Stimulated activated CD4-positive, alpha-beta T cell treated with anti-CD3 and anti-CD28 coated beads, Interleukin-4, amount 100 ng/mL, for 1 hour (primary cell): ENCODE results near the gene STKLD1.
"Not testable (repeated sequence)": the region's sequence is repeated elsewhere in the genome, so short reads cannot be mapped to it uniquely, and the experiment has no call there.

ENCODE experiments used
- DNase-seq: peaks from one replicate; pipeline ENCODE4 v3.0.0-alpha.2; 2020

Gene STKLD1

DNA sequence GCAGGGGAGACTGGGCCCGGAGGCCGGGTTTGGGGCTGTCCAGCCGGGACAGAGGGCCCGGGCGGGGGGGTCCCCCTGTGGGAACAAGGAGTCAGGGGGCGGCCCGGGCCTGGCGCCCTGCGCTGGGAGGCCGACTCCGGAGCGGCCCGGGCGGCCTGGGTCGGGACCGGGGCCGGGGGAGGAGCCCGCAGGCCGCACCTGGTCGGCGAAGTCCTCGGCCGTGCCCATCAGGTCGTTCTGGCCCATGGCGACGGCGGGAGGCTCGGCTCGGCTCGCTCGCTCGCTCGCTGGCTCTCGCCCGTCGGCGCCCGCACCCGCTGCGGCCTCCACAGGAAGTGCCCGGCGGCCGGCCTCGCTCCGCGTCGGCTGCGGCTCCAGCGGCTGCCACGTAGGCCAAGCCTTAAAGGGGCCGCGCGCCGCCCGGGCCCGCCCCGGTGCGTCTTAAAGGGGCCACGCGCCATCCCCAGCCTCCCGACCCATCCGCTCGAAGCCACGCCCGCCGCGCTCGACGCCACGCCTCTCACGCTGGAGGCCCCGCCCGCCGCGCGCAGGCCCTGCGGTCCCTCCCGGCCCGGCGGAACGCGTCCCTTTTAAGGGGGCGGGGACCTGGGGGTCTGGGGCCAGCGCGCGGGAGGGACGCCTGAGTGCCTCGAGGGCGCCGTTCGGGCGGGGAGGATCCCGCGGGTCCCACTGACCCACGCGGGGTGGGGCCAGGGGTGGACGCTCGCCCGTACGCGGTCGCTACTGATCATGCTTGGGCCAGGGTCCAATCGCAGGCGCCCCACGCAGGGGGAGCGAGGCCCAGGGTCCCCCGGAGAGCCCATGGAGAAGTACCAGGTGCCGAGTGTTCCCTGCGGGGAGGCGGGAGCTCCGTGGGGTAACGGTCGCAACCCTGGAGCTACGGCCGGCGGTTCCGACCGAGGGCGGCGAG, at the start of gene STKLD1, which contains the start of gene SURF4:
Gene STKLD1, plus strand, starts transcription at position 643 of the 931 bp plus-strand sequence. Its CDS starts 108 bp downstream, at position 751.
Gene SURF4, minus strand, starts transcription at position 337 of the 931 bp plus-strand sequence. Its CDS starts 91 bp downstream, at position 246.
- DNase-seq, result peak; percentile 96

DNA sequence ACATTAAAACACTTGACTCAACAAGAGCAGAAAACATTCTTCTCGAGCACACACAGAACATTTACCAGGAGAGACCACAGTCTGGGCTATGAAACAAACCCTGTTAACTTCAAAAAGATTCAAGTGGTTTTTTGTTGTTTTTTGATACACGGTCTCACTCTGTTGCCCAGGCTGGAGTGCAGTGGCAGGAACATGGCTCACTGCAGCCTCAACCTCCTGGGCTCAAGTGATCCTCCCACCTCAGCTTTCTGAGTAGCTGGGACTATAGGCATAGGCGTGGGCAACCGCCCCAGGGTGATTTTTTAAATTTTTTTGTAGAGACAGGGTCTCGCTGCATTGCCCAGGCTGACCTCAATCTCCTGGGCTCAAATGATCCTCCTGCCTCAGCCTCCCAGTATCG, 49.1 kb upstream of the STKLD1 start:
- DNase-seq, result not testable (repeated sequence)

DNA sequence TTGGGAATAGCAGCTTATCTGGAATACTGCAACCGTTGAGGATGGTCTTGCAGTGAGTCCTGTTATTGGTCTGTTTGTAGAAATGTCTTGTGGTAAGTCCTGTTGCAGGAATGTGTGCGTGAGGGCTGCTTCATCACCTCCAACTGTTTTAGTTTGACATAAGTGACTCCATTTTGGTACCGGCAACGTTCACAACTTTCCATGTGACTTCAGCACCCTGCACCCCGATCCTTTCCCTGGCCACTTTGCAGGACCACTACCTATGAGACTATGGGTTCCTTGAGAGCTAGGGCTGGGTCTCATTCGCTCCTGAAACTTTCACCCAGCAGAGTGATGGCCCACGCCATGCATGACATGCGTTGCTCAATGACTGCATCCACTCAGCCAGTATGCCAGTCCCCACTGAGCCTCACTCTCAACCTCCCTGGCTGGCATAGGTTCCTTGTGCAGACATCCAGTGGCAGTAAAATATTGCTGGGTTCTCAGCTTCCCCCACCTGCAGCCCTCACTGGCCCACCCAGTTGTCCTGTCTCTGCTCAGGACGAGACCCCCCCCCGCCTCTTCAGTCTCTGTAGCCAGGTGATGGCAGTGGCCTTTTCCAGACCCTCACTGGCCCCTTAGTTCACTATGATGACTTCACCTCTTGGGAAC, 48.2 kb upstream of the STKLD1 start:
- DNase-seq, result no peak

DNA sequence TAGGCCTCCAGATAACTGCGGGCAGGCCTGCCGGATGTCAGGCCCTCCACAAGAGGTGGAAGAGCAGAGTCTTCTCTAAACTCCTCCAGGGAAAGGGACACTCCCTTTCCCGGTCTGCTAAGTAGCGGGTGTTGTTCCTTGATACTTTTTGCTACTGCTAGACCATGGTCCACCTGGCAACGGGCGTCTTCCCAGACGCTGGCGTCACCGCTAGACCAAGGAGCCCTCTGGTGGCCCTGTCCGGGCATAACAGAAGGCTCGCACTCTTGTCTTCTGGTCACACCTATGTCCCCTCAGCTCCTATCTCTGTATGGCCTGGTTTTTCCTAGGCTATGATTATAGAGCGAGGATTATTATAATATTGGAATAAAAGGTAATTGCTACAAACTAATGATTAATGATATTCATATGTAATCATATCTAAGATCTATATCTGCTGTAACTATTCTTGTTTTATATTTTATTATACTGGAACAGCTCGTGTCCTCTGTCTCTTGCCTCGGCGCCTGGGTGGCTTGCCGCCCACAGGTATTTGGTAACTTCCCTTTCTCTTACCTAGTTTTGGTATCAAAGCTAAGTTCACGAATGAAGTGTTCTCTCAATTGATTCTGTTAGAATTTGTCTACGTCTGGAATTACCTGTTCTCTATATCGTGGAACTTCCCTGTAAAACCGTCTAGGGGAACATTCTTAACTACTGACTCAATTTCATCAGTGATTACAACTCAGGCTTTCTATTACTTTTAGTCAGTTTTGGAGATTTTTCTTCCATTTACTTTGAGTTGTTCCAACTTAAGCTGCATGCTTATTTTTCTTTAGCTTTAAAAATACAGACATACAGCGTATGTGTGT, 46.6 kb upstream of the STKLD1 start:
- DNase-seq, result not testable (repeated sequence)

DNA sequence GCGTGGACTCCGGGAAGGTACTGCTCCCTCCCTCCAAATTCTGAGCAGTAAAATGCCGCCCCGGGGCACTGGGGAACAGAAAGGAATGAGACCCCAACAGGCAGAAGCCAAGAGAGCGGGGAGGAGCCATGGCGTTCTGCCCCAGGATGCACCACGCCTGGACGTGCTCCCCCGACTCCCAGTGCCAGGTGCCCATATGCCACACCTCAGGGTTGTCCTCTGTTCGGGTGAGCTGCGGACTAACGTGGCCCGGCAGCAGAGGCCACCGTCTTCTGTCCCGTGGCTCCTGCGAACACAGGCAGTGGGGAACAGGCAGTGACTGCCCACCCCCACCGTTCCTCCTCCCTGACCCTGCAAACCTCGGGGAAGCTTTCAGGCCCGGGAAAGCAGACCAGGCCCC, 44.9 kb upstream of the STKLD1 start:
- DNase-seq, result no peak

DNA sequence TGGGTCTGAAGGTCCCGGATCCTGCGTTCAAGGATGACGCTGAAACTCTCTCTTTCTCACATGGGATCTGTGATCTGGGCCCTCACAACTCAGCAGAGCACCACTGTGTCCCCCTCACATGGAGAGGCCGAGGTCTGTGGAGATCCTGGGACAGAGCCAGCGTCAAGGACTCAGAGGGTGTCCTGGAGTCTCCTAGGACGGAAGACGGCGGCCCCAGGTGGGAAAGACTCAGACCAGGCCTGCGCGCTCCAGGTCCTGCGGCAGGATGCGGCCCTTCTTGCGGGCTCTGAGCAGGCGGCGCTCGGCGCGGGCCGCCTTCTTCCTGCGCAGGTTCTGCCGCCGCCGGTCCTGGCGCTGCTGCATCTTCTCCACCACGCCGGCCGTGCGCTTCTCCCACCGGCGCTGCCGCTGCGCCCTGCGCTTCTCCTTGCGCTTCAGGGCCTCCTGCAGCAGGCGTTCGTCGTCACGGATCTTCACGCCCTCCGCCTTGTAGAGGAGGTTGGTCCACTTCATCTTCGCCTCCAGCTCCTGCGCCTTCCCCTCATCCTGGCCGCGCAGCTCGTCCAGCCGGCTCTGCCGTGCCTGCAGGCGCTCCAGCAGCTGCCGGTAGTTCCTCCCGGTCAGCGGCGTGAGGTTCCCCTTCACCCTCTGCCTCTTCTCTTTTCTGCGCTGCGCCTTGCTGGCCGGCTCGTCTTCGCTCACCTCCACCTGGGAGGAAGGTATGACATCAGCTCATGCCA, 44.4 kb upstream of the STKLD1 start:
- no peak for DNase-seq

DNA sequence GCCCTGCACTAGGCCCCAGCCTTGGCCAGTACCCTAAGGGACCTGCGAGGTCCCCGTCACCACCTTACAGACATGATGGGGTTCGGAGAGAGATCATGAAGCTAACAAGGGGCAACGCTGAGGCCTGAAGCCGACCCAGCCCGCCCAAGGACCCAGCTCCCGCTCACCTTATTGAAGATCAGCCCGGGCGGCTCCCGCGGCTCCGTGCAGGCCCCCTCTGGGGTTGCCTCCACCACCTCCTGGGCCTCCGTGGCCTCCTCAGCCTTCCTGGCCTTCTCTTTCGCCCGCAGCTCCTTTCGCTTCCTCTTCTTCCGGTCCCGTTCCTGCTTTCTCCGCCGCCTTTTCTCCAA, 43.8 kb upstream of the STKLD1 start:
- DNase-seq, result no peak

DNA sequence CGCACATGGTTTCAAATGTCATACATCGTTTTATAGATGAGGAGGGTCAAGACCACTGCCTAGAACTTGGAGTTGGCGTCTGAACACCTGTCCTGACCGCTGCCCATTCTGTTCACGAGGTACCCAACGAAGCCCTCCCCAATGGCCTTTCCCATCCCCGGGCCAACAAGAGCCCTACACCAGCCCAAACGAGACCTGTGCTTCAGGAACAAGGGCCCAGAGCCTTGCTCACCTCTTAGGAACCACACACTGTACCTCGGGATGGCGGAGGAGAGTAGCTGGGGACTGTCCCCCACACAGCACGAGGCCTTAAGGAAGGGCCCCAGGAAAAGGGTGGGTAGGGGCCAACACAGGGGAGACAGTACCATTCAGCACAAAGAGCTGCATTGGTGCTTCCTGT, 43.2 kb upstream of the STKLD1 start:
- no peak for DNase-seq

DNA sequence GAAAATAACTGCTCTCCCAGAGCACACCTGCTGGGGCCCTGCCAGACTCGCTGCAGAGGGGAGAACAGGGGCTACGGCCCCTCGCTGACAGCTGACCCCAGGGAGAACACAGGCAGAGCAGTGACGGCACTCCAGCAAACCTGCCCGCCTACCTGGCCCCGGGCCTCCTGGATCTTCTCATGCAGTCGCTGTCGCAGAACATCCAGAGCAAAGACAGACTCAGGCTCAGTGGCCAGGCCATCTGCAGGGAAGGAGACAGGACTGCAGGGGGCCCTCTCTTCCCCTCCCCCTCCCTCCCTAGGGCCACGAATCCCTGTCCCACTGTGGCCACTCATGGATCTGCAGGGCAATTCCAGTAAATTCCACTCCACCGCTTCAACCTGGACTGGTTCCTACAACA, 42.6 kb upstream of the STKLD1 start:
- DNase-seq, result no peak

DNA sequence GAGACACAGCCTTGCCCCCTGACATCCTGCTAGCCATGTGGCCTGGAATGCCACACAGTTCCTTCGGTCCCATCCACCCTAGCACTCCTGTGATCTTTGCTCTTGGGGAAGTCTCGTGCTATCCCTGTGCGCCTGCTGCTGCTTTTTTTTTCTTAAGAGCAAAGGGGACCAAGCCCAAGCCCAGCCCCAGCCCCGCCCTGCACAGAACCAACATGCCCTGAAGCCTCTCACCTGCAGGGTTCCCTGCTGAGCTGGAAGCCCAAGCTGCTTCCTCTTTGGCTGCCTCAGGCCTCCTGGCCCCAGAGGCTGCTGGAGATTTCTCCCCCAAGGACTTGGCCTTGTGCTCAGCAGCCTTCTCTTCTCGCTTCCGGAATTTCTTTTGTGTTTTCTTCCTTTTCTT, 42.0 kb upstream of the STKLD1 start:
- no peak for DNase-seq

DNA sequence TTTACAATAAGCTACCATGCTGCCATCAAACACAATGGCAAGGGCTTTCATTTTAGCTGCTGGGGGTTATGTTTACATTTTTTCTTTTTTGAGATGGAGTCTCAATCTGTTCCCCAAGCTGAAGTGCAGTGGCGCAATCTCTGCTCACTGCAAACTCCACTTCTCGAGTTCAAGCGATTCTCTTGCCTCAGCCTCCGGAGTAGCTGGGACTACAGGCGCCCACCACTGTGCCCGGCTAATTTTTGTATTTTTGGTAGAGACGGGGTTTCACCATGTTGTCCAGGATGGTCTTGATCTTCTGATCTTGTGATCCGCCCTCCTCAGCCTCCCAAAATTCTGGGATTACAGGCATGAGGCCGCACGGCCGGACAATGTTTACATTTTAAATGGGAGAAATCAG, 41.3 kb upstream of the STKLD1 start:
- not testable (repeated sequence) for DNase-seq

DNA sequence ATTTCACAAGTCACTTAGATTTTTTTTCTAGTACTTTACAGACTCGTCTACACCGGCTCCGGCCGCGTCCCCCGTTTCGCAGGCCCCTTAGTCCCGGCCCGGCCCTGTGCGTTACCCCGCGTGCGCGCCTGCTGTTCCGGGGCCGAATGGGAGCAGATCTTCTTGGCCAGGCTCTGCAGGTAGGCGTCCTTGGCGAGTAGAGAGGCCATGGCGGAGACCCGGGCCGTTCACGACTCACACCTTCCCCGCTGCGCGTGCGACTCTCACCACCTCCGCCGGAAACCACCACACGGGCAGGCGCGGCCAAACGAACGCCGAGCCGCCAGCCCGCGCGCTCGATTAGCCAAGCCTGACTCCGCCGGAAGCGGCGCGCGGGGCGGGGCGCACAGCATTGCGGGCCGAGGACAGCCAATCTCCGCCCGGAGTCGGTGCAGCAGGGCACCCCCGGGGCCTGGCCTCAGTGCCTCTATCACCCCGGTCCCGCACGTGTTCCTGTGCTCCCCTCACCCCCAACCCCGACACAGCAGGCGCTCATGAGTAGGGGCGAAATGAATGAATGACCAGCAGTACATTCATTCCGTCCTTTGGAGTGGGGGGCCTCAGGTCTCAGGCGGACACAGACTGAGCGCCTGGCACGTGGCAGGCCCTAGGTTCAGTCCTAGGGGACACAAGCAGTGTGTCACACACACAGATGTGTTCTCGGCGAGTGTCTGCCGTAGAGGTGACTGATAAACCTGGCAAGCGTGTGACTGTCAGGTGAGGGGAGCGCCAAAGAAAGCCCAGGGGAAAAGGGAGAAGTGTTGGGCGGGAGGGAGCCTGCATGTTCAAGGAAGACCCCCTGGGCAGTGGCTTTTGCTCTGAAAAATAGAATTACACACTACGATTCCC, 40.0 kb upstream of the STKLD1 start, which contains the start of gene SURF6:
Gene SURF6, minus strand, starts transcription at position 265 of the 888 bp plus-strand sequence. Its CDS starts 56 bp downstream, at position 209.
- peak; percentile 96 for DNase-seq

DNA sequence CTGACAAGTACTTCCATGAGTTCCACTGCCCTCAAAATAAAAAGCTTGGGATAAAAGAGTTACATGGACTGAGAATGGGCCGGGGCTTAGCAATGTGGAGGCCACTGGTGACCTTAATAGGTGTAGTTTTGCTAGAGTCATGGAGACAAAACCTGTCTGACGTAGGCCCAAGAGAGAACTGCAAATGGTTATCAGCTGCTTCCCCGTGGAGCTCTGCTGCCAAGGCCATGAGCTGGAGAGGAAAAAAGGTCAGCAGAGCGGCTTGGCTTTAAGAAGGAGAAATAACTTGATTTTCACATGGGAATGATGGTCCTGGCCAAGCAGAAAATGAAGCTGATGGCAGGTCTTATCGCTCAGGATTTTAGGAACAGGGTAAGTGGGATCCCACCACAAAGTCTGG, 36.5 kb upstream of the STKLD1 start:
- DNase-seq, result no peak

DNA sequence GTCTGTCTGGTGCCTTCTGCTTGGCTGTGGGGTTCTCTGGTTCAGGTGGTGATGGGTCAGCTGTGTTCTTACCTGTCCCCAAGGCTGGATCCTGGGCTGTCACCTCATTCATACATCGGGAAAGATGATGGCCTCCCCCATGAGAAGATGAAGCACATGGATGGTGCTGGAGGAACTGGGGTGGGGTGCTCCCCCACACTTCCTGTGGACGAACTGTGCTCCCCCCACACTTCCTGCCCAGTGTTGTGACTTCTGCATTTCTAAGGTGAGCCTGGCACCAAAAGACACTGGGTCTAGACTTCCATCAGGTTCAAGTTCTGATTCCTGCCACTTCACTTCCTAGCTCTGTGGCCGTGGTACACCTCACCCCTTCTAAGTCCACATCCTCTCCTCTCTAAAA, 35.9 kb upstream of the STKLD1 start:
- no peak for DNase-seq

DNA sequence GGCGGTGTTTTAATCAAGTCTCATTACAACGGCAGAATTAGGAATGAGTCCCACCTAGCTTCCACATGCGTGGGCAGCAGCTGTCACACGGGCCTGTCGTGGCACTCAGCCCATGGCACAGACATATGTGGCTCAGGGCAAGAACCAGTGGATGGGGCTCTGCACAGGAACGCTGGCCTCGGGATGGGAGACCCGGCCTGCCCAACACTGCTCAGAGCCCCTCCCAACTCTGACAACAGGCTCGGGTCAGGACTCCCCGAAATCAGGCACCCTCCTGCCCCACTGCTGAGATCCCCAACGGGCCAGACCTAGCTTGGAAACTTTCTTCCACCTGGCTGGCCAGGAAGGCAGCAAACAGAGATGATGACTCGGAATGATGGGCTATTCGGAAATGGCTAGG, 35.2 kb upstream of the STKLD1 start:
- DNase-seq, result no peak

DNA sequence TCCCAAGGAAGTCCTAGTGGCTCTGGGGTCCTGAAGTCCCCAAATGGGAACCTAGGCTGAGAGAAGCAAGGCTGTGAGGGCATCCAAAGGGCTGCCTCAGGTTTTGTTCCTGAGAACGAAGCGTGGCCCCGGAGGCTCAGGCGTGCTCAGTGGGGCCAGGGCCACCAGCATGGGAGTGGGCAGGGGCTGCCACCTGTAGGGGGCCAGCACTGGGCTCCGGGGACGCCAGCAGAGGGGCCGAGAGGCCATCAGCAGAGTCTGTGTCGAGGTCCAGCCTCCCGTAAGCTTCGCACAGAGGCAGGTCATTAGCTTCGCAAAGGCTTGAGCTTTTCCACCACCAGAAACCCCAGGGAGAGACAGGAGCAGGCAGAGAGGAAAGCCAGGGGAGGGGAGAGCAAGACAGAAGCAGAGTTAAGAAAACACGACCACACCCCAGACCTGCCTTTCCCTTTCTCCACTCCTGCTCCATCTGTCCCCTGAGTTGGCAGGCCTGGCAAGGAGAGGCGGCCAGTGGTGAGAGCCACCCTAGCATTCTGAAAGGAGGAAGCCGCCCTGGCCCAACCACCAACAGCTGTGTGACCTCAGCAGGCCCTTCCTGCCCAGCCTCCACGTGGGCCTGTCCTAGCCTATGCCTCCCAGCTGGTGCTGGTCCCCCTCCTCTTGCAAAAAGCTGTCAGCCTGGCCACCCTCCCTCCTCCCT, 34.6 kb upstream of the STKLD1 start:
- no peak for DNase-seq

DNA sequence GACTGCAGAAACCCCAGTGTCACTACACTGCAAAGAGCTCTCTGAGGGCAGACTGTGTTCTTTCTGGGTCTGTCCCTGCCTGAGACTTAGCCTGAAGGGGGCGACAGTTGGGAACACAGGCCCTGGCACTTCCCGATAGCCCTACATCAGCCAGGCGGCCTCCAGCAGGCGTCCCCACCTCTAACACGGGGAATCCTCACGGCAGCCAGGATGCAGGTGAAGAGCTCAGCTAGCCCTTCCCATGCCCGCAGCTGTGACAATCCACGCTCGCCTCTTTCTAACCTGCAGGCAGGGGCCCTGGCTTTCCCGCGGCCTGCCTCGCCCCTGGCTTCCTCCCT, 34.1 kb upstream of the STKLD1 start:
- no peak for DNase-seq

DNA sequence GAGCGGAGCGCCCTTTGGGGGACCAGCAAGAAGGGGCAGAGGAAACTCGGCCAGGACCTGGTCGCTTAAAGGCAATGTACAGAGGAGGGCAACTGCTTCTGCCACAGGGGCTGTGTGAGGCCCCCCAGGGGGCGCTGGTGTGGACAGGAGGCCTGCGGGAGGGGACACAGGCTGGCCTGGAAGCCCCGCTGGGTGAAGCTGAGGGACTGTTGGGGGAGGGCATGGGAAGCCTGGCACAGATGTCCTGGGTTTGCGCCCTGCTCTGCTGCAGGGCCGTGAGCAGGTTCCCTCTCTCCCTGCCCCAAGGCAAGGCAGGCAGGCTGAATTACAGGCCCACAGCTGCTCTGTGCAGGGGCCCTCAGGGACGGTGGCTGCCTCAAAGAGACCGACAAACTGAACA, 33.6 kb upstream of the STKLD1 start:
- no peak for DNase-seq

DNA sequence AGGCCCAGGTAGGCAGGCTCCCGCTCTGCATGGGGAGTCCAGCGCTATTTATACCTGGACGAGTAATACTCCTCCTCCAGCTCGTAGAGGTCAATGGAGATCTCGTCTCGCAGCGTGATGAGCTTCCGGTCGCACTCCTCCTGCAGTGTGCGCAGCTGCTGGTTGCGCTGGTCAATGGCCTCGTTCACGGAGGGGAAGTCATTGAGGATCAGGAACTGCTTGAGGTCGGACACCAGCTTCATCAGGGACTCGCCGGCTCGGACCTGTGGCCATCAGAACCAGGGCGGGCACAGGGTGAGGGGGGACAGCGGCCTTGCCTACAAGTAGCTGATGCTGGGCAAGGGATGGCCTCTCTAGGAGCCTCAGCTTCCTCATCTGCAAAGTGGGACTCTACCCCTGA, 32.1 kb upstream of the STKLD1 start:
- no peak for DNase-seq

DNA sequence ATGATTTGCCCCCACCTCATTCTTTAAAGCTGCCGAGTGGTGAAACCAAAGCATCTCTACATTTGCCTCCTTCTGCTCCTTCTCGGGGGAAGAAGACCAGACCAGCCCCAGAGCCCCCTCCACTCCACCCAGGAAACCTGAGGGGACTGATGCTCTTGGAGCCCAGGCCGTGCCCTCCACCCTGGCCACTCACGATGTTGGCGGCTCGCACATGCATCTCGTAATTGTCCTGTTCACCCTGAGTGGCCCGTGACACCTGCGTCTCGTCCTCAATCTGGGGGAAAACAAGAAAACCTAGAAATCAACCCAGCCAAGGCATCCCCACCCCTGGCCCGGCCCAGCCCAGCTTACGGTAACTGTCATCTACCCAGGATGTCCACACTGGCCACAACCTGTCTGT, 31.2 kb upstream of the STKLD1 start:
- DNase-seq, result no peak

DNA sequence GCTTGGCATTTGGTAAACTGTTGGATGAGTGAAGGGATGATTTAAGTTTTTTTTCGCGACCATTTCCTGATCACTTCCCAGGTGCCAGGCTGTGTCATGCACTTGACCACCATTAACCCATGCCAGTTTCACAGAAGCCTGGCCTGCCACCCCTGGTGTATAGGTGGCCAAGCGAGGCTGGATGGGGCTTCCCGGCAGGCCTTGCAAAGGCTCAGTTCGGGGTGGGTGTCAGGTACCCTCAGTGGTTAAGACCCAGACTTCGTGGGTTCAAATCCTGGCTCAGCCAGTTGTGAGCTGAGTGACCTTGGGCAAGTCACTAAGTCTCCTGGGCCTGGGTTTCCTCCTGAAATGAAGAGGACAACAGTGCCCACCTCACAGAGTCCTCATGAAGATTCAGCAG, 30.6 kb upstream of the STKLD1 start:
- no peak for DNase-seq
